SK-N-SH treated with all-trans-retinoic acid at 6 μM for 48 hours (cell line): ENCODE data around the gene NEUROD4.

Source experiments
- ATAC-seq: fragments of 200-7000 bp; cut with Tn5 transposase; 3 replicates; pipeline ENCODE4 v1.9.1; 2020; ENCODE audit warnings: mild to moderate bottlenecking, moderate library complexity
- ARNTL ChIP-seq: fragments of 450-650 bp; formaldehyde crosslinking; IDR thresholded peaks from 2 replicates; pipeline ENCODE4 v1.5.0; 2020; ENCODE audit warnings: low read depth, mild to moderate bottlenecking, moderate library complexity, borderline replicate concordance
- BACH2 ChIP-seq: fragments of 250-450 bp; sonication (Bioruptor Pico); IDR thresholded peaks from 2 replicates; pipeline ENCODE4 v1.9.0; 2021; ENCODE audit warnings: mild to moderate bottlenecking, borderline replicate concordance
- CREB5 ChIP-seq: fragments of 250-450 bp; sonication (Bioruptor Pico); IDR thresholded peaks from 2 replicates; pipeline ENCODE4 v1.5.1; 2020; ENCODE audit warnings: low read depth, mild to moderate bottlenecking, moderate library complexity
- CSDC2 ChIP-seq: fragments of 250-450 bp; sonication (Bioruptor Pico); IDR thresholded peaks from 2 replicates; pipeline ENCODE4 v1.5.0; 2020; ENCODE audit warnings: mild to moderate bottlenecking, moderate library complexity
- ESRRG ChIP-seq: fragments of 250-450 bp; sonication (Bioruptor Pico); IDR thresholded peaks from 2 replicates; pipeline ENCODE4 v1.6.1; 2021; ENCODE audit warnings: mild to moderate bottlenecking
- ISL1 ChIP-seq: fragments of 250-450 bp; sonication (Bioruptor Pico); IDR thresholded peaks from 2 replicates; pipeline ENCODE4 v2.1.2; 2022; ENCODE audit warnings: mild to moderate bottlenecking, moderate library complexity
- OSR1 ChIP-seq: fragments of 250-450 bp; sonication (Bioruptor Pico); IDR thresholded peaks from 2 replicates; pipeline ENCODE4 v1.8.0; 2022; ENCODE audit warnings: moderate library complexity, mild to moderate bottlenecking, inconsistent platforms
- POU6F1 ChIP-seq: fragments of 250-450 bp; sonication (Bioruptor Pico); IDR thresholded peaks from 2 replicates; pipeline ENCODE4 v1.8.0; 2021; ENCODE audit warnings: low read depth, mild to moderate bottlenecking, moderate library complexity, borderline replicate concordance
- PPARA ChIP-seq: fragments of 250-450 bp; sonication (Bioruptor Pico); IDR thresholded peaks from 2 replicates; pipeline ENCODE4 v1.5.0; 2020; ENCODE audit warnings: mild to moderate bottlenecking, borderline replicate concordance
- SNAI2 ChIP-seq: fragments of 250-450 bp; sonication (Bioruptor Pico); IDR thresholded peaks from 2 replicates; pipeline ENCODE4 v1.5.0; 2020; ENCODE audit warnings: mild to moderate bottlenecking, moderate library complexity
- TCF4 ChIP-seq: fragments of 250-450 bp; sonication (Bioruptor Pico); IDR thresholded peaks from 2 replicates; pipeline ENCODE4 v1.8.0; 2021; ENCODE audit warnings: mild to moderate bottlenecking, moderate library complexity, borderline replicate concordance
- TOX ChIP-seq: fragments of 250-450 bp; sonication (Bioruptor Pico); IDR thresholded peaks from 2 replicates; pipeline ENCODE4 v1.8.0; 2021; ENCODE audit warnings: mild to moderate bottlenecking, moderate library complexity, borderline replicate concordance
- TSHZ2 ChIP-seq: fragments of 250-450 bp; sonication (Bioruptor Pico); IDR thresholded peaks from 2 replicates; pipeline ENCODE4 v1.5.0; 2020; ENCODE audit warnings: mild to moderate bottlenecking, moderate library complexity
- ZFP30 ChIP-seq: fragments of 450-650 bp; formaldehyde crosslinking; IDR thresholded peaks from 2 replicates; pipeline ENCODE4 v1.5.0; 2022; ENCODE audit warnings: mild to moderate bottlenecking, moderate library complexity
- ZNF565 ChIP-seq: fragments of 450-650 bp; formaldehyde crosslinking; conservative IDR thresholded peaks from 2 replicates; pipeline ENCODE4 v1.5.0; 2020; ENCODE audit warnings: low read depth, mild to moderate bottlenecking, moderate library complexity
- ZNF70 ChIP-seq: fragments of 450-650 bp; formaldehyde crosslinking; IDR thresholded peaks from 2 replicates; pipeline ENCODE4 v1.5.0; 2020; ENCODE audit warnings: mild to moderate bottlenecking, moderate library complexity
- ZNF8 ChIP-seq: fragments of 450-650 bp; formaldehyde crosslinking; IDR thresholded peaks from 2 replicates; pipeline ENCODE4 v1.5.0; 2020; ENCODE audit warnings: mild to moderate bottlenecking, moderate library complexity
- TF ChIP-seq, protein P1 (sequence below): fragments of 250-450 bp; sonication (Bioruptor Pico); IDR thresholded peaks from 2 replicates; pipeline ENCODE4 v1.8.0; 2020; ENCODE audit warnings: mild to moderate bottlenecking, moderate library complexity, borderline replicate concordance

Gene NEUROD4

DNA sequence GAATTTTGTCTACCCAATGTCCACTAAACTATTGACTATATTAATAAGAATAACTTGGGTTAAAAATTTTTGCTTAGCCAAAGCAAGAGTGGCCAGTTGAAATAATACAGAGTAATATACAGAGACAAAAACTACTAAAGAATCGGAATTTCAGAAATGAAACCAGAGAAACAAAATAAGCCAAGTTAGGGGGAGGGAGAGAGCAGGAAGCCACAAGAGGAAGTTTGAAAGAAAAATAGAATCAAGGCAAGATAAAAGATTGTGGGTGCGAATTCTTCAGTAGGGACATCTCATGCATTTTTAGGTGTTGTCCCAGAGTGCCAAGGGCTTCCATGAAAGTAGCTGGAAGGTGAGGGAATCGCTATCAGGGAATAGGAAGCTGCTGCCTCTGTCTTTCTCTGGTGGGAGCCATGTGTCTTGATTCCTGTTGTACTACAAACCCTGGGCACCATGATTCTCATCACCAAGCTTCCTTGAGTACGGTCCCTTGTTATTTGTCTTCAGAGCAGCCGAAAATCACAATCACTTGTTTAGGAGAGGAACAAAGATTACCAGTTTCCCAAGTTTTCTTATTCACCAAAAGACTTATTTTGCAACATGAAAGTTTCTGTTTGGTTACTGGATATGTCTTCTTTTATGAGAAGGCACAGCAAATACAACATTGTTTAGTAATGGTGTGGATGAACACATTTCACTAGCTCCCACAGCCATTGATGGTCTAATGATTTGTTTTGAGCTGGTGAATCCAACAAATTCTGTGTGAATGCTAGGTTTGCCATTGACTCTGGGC, 16.7 kb downstream of the NEUROD4 start:
- TF ChIP-seq POU6F1 (CRISPR knock-in tag) = no peak
- TF ChIP-seq TOX (CRISPR knock-in tag) = no peak
- no peak for TF ChIP-seq BACH2
- TF ChIP-seq ZNF70 (CRISPR knock-in tag) = no peak
- TF ChIP-seq, all 23 proteins: peak for 0
- no peak for ATAC-seq

GRCh38 chr12:55037351-55037987, 17.7 kb downstream of the NEUROD4 start:
- ATAC-seq = no peak
- TF ChIP-seq ZNF8 (CRISPR knock-in tag) = no peak
- no peak for TF ChIP-seq TCF4 (CRISPR knock-in tag)
- no peak for TF ChIP-seq ESRRG (CRISPR knock-in tag)
- no peak for TF ChIP-seq BACH2
- no peak for TF ChIP-seq CREB5 (CRISPR knock-in tag)
- TF ChIP-seq POU6F1 (CRISPR knock-in tag) = no peak
- TF ChIP-seq, protein P1, sequence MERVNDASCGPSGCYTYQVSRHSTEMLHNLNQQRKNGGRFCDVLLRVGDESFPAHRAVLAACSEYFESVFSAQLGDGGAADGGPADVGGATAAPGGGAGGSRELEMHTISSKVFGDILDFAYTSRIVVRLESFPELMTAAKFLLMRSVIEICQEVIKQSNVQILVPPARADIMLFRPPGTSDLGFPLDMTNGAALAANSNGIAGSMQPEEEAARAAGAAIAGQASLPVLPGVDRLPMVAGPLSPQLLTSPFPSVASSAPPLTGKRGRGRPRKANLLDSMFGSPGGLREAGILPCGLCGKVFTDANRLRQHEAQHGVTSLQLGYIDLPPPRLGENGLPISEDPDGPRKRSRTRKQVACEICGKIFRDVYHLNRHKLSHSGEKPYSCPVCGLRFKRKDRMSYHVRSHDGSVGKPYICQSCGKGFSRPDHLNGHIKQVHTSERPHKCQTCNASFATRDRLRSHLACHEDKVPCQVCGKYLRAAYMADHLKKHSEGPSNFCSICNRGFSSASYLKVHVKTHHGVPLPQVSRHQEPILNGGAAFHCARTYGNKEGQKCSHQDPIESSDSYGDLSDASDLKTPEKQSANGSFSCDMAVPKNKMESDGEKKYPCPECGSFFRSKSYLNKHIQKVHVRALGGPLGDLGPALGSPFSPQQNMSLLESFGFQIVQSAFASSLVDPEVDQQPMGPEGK (CRISPR knock-in tag) = no peak

DNA sequence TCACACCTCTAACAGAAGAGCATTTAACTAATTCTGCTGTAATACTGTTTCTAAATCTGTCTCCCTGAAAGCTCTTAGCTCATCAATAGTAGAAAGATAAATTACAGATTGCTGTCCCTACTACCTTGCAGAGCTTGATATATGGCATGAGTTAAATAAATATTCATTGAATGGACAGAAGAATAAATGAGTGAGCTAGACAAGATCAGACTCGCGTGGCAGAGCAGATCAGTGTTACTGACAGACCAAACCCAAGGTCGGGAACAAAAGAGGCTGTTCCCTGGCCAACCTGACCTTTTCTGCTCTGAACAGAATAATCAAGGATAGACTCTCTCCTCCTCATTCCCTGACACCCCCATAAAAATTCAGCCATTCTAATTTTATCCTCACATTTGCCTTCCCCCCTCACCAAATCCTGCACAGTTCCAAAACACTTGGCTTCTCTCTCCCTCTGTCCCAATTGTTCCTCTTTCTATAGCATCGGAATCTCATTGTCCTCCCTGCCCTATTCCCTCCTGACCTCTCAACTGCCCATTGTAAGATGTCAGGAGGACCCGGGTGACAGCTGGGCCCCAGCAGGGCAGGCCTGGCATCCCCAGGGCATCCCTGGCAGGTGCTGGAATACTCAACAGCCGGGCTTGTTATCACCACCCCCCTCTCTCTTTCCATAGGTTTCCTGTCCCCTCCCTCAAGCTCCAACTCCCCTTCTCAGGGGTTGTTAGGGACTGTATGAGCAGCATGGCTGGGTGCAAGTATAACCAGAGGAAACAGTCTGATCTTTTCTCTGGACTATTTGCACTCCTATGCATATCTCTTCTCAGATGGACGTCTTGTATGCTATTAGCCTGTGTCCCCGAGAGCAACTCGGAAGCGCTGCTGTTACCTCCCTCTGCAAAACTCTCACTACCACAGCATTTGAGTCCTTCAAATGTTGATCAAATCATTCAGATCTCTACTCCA, 19.9 kb downstream of the NEUROD4 start:
- TF ChIP-seq, protein P1 (CRISPR knock-in tag) = no peak
- TF ChIP-seq ZNF8 (CRISPR knock-in tag) = no peak
- no peak for TF ChIP-seq TCF4 (CRISPR knock-in tag)
- TF ChIP-seq CREB5 (CRISPR knock-in tag) = no peak
- no peak for TF ChIP-seq ZFP30 (CRISPR knock-in tag)
- TF ChIP-seq OSR1 (CRISPR knock-in tag) = no peak
- TF ChIP-seq POU6F1 (CRISPR knock-in tag) = no peak
- no peak for TF ChIP-seq PPARA (CRISPR knock-in tag)
- TF ChIP-seq ZNF565 (CRISPR knock-in tag) = no peak
- TF ChIP-seq SNAI2 (CRISPR knock-in tag) = no peak
- no peak for TF ChIP-seq ISL1 (CRISPR knock-in tag)
- TF ChIP-seq TSHZ2 (CRISPR knock-in tag) = no peak
- TF ChIP-seq CSDC2 (CRISPR knock-in tag) = no peak
- no peak for TF ChIP-seq ARNTL (CRISPR knock-in tag)
- TF ChIP-seq, all 23 proteins: peak for 0
- ATAC-seq = no peak
